Measurements from ENCODE around the gene PSME1. TPM values are rescaled to one million over a fixed set of nuclear protein-coding genes. Genes with fewer than 3 reads are reported as not detected.

Gene PSME1
- total RNA-seq, 6 experiments from 2014 or later: 81.7 to 119 (median 107) TPM

- peaks cover 0 to 44% (median 9%) of the 10 kb centered on the region in 4 donors for H3K4me1 ChIP-seq
- peak overlapping the region; percentile 87 to 98 (median 94) for H3K27ac ChIP-seq
- H3K27me3 ChIP-seq: no peaks in the 10 kb centered on the region
- peaks cover 0 to 21% (median 4%) of the 10 kb centered on the region in 4 donors for H3K36me3 ChIP-seq
- WGBS (ENCODE audit: insufficient coverage, low coverage, low lambda C conversion rate, missing lambda C conversion rate): 19% methylated on average over 11 of the region's 13 CpGs
- peak overlapping the region; percentile 95 to 99 (median 98) for H3K4me3 ChIP-seq
- intact Hi-C loops (cut with DNase I): no loop called here
- ATAC-seq: no peak
- no peak for DNase-seq
- TF ChIP-seq CTCF (IDR thresholded peaks at IDR 0.05) (no peak), POLR2A (IDR thresholded peaks at IDR 0.05) (no peak)
- H3K9me3 ChIP-seq: no peaks in the 10 kb centered on the region
Observed at GRCh38 chr14:24136684-24137528, 912 bp downstream of the PSME1 start.

GRCh38 chr14:24137529-24138395 is 1.8 kb downstream of the PSME1 start:
- H3K27me3 ChIP-seq: no peaks in the 10 kb centered on the region
- H3K4me3 ChIP-seq: no peak overlapping the region
- peaks cover 0 to 41% (median 7%) of the 10 kb centered on the region in 4 donors for H3K4me1 ChIP-seq
- 83% methylated on average over 4 of the region's 8 CpGs for WGBS (ENCODE audit: insufficient coverage, low coverage, low lambda C conversion rate, missing lambda C conversion rate)
- H3K36me3 ChIP-seq: peaks cover 0 to 21% (median 4%) of the 10 kb centered on the region in 4 donors
- H3K27ac ChIP-seq: no peak overlapping the region
- DNase-seq (no peak), ATAC-seq (no peak)
- H3K9me3 ChIP-seq: no peaks in the 10 kb centered on the region
- no peak for TF ChIP-seq POLR2A (IDR thresholded peaks at IDR 0.05)
- no peak for TF ChIP-seq CTCF (IDR thresholded peaks at IDR 0.05)
- intact Hi-C loops (cut with DNase I): no loop called here

GRCh38 chr14:24138396-24139271 is 2.6 kb downstream of the PSME1 start:
- 78% methylated on average over 10 of the region's 13 CpGs for WGBS (ENCODE audit: insufficient coverage, low coverage, low lambda C conversion rate, missing lambda C conversion rate)
- Histone ChIP-seq H3K9me3 (no peaks in the 10 kb centered on the region), H3K4me1 (peaks cover 0 to 41% (median 6%) of the 10 kb centered on the region in 4 donors), H3K27ac (no peak overlapping the region), H3K27me3 (no peaks in the 10 kb centered on the region), H3K36me3 (peaks cover 0 to 23% (median 4%) of the 10 kb centered on the region in 4 donors), H3K4me3 (no peak overlapping the region)
- intact Hi-C loops (cut with DNase I): no loop called here
- DNase-seq (no peak), ATAC-seq (no peak)
- TF ChIP-seq POLR2A (IDR thresholded peaks at IDR 0.05) (no peak), CTCF (IDR thresholded peaks at IDR 0.05) (no peak)
